Central memory CD8-positive, alpha-beta T cell (primary cell): ENCODE results near the gene ADCY9.
"Not testable (repeated sequence)": the region's sequence is repeated elsewhere in the genome, so short reads cannot be mapped to it uniquely, and the experiment has no call there.

Experiments
- ATAC-seq: fragments of 150-1000 bp; cut with Tn5 transposase; replicated peaks from 2 replicates; pipeline ENCODE4 v1.10.0; 2022; ENCODE audit warnings: mild to moderate bottlenecking, moderate FRiP score, moderate number of reproducible peaks; ENCODE audit not compliant: poor library complexity, severe bottlenecking; ENCODE audit errors: extremely low read depth
- DNase-seq, 2 donors: peaks; one replicate each; pipeline ENCODE4 v3.0.0; 2021; ENCODE audit warnings: low spot score in 2 of 2
- H3K27ac Mint-ChIP-seq: one replicate; pipeline ENCODE4 v1.8.0; 2022; ENCODE audit warnings: low read depth, mild to moderate bottlenecking, moderate library complexity, mixed read lengths
- H3K27me3 Mint-ChIP-seq: one replicate; pipeline ENCODE4 v1.8.0; 2022; ENCODE audit warnings: mixed read lengths
- H3K36me3 Mint-ChIP-seq: one replicate; pipeline ENCODE4 v1.8.0; 2022; ENCODE audit warnings: mild to moderate bottlenecking, moderate library complexity, mixed read lengths; ENCODE audit not compliant: insufficient read depth
- H3K4me1 Mint-ChIP-seq: one replicate; pipeline ENCODE4 v1.8.0; 2022; ENCODE audit warnings: mixed read lengths
- H3K4me3 Mint-ChIP-seq: one replicate; pipeline ENCODE4 v1.8.0; 2022; ENCODE audit warnings: mild to moderate bottlenecking, moderate library complexity, mixed read lengths
- H3K9me3 Mint-ChIP-seq: one replicate; pipeline ENCODE4 v1.8.0; 2022; ENCODE audit warnings: mixed read lengths

ADCY9 gene

GRCh38 chr16:4087099-4087885 lies 28.9 kb downstream of the ADCY9 start:
- no peaks in the 10 kb centered on the region for H3K9me3 Mint-ChIP-seq
- peaks cover 23% of the 10 kb centered on the region for H3K4me1 Mint-ChIP-seq
- H3K4me3 Mint-ChIP-seq: no peak overlapping the region
- DNase-seq (no peak), ATAC-seq (no peak)
- H3K36me3 Mint-ChIP-seq: no peaks in the 10 kb centered on the region
- no peaks in the 10 kb centered on the region for H3K27me3 Mint-ChIP-seq
- peak overlapping the region; percentile 60 for H3K27ac Mint-ChIP-seq

GRCh38 chr16:4086153-4086552 lies 30.1 kb downstream of the ADCY9 start:
- H3K27me3 Mint-ChIP-seq: no peaks in the 10 kb centered on the region
- no peaks in the 10 kb centered on the region for H3K36me3 Mint-ChIP-seq
- peaks cover 34% of the 10 kb centered on the region for H3K4me1 Mint-ChIP-seq
- H3K27ac Mint-ChIP-seq: no peak overlapping the region
- H3K4me3 Mint-ChIP-seq: no peak overlapping the region
- H3K9me3 Mint-ChIP-seq: no peaks in the 10 kb centered on the region
- DNase-seq (no peak), ATAC-seq (no peak)

- no peaks in the 10 kb centered on the region for H3K27me3 Mint-ChIP-seq
These were observed 30.8 kb downstream of the ADCY9 start for GRCh38 chr16:4085405-4085970.

GRCh38 chr16:4083347-4083870 lies 32.8 kb downstream of the ADCY9 start:
- Mint-ChIP-seq H3K9me3 (no peaks in the 10 kb centered on the region), H3K36me3 (no peaks in the 10 kb centered on the region), H3K4me3 (no peak overlapping the region), H3K27ac (no peak overlapping the region), H3K4me1 (peaks cover 40% of the 10 kb centered on the region), H3K27me3 (no peaks in the 10 kb centered on the region)
- DNase-seq: no peak
- no peak for ATAC-seq

More at GRCh38 chr16:4085405-4085970, 30.8 kb downstream of the ADCY9 start:
- Mint-ChIP-seq H3K9me3 (no peaks in the 10 kb centered on the region), H3K4me3 (no peak overlapping the region), H3K4me1 (peaks cover 40% of the 10 kb centered on the region), H3K36me3 (no peaks in the 10 kb centered on the region), H3K27ac (no peak overlapping the region)
- ATAC-seq: no peak
- DNase-seq: no peak

- DNase-seq (no peak), ATAC-seq (no peak)
- H3K27me3 Mint-ChIP-seq: no peaks in the 10 kb centered on the region
- no peak overlapping the region for H3K4me3 Mint-ChIP-seq
- H3K36me3 Mint-ChIP-seq: peaks cover 2% of the 10 kb centered on the region
- H3K4me1 Mint-ChIP-seq: peaks cover 36% of the 10 kb centered on the region
- no peaks in the 10 kb centered on the region for H3K9me3 Mint-ChIP-seq
- no peak overlapping the region for H3K27ac Mint-ChIP-seq
These were observed 33.7 kb downstream of the ADCY9 start for GRCh38 chr16:4082474-4083044.

- H3K4me3 Mint-ChIP-seq: peak overlapping the region; percentile 54
- peaks cover 2% of the 10 kb centered on the region for H3K36me3 Mint-ChIP-seq
- H3K27ac Mint-ChIP-seq: no peak overlapping the region
- H3K27me3 Mint-ChIP-seq: no peaks in the 10 kb centered on the region
- ATAC-seq (peak; percentile 58), DNase-seq (no peak)
- H3K9me3 Mint-ChIP-seq: no peaks in the 10 kb centered on the region
- H3K4me1 Mint-ChIP-seq: peaks cover 35% of the 10 kb centered on the region
These were observed 34.7 kb downstream of the ADCY9 start for GRCh38 chr16:4081521-4082021.

GRCh38 chr16:4081047-4081446 lies 35.2 kb downstream of the ADCY9 start:
- Mint-ChIP-seq H3K27me3 (no peaks in the 10 kb centered on the region), H3K4me3 (peak overlapping the region; percentile 54), H3K36me3 (peaks cover 2% of the 10 kb centered on the region), H3K9me3 (no peaks in the 10 kb centered on the region), H3K4me1 (peaks cover 35% of the 10 kb centered on the region), H3K27ac (no peak overlapping the region)
- ATAC-seq (no peak), DNase-seq (no peak)

GRCh38 chr16:4077174-4077649 lies 39.0 kb downstream of the ADCY9 start:
- no peak overlapping the region for H3K27ac Mint-ChIP-seq
- DNase-seq (no peak), ATAC-seq (no peak)
- no peaks in the 10 kb centered on the region for H3K27me3 Mint-ChIP-seq
- H3K36me3 Mint-ChIP-seq: peaks cover 2% of the 10 kb centered on the region
- H3K9me3 Mint-ChIP-seq: no peaks in the 10 kb centered on the region
- H3K4me1 Mint-ChIP-seq: peaks cover 21% of the 10 kb centered on the region
- no peak overlapping the region for H3K4me3 Mint-ChIP-seq

- Mint-ChIP-seq H3K27ac (no peak overlapping the region), H3K9me3 (no peaks in the 10 kb centered on the region), H3K4me1 (peaks cover 5% of the 10 kb centered on the region), H3K27me3 (no peaks in the 10 kb centered on the region), H3K4me3 (no peak overlapping the region), H3K36me3 (peaks cover 2% of the 10 kb centered on the region)
- no peak for ATAC-seq
- no peak for DNase-seq
These were observed 40.7 kb downstream of the ADCY9 start for GRCh38 chr16:4075534-4075933.

GRCh38 chr16:4073150-4073549 lies 43.1 kb downstream of the ADCY9 start:
- not testable (repeated sequence) for H3K27ac Mint-ChIP-seq, H3K36me3 Mint-ChIP-seq, H3K27me3 Mint-ChIP-seq, DNase-seq, H3K4me1 Mint-ChIP-seq, H3K9me3 Mint-ChIP-seq, H3K4me3 Mint-ChIP-seq, ATAC-seq

GRCh38 chr16:4071686-4072561 lies 44.3 kb downstream of the ADCY9 start:
- Mint-ChIP-seq H3K27ac (no peak overlapping the region), H3K9me3 (no peaks in the 10 kb centered on the region), H3K27me3 (no peaks in the 10 kb centered on the region), H3K4me3 (no peak overlapping the region), H3K36me3 (no peaks in the 10 kb centered on the region), H3K4me1 (peaks cover under 1% of the 10 kb centered on the region)
- DNase-seq: no peak
- ATAC-seq: no peak

- no peaks in the 10 kb centered on the region for H3K27me3 Mint-ChIP-seq
- no peak overlapping the region for H3K27ac Mint-ChIP-seq
- DNase-seq (no peak), ATAC-seq (no peak)
- H3K36me3 Mint-ChIP-seq: no peaks in the 10 kb centered on the region
- no peaks in the 10 kb centered on the region for H3K9me3 Mint-ChIP-seq
- H3K4me1 Mint-ChIP-seq: peaks cover 6% of the 10 kb centered on the region
- no peak overlapping the region for H3K4me3 Mint-ChIP-seq
These were observed 45.3 kb downstream of the ADCY9 start for GRCh38 chr16:4070936-4071335.
